Activated T-cell treated with anti-CD3 and anti-CD28 coated beads for 24 hours (primary cell): ENCODE results near the gene THSD7B.
"Not testable (repeated sequence)": the region's sequence is repeated elsewhere in the genome, so short reads cannot be mapped to it uniquely, and the experiment has no call there.

Source experiments
- DNase-seq: peaks from one replicate; pipeline ENCODE4 v3.0.0-alpha.2; 2020; ENCODE audit warnings: low read depth

Gene THSD7B

DNA sequence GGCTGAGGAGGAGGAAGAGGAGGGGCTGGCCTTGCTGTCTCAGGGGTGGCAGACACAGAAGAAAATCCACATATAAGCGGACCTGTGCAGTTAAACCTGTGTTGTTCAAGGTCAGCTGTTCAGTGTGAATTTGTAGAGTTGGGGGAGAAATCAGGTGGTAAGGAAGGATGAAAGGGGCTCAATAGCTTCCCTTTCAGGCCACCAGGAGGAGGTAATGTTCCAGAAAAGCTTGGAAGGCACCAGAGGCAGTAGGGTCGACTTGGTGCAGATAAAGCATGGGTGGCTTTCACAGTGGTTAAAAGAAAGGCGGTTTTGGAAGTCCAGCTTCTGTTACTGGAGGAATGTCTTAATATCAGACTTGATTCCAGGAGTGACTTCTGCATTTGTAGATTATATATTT lies 167.4 kb downstream of the THSD7B start:
- DNase-seq = no peak

DNA sequence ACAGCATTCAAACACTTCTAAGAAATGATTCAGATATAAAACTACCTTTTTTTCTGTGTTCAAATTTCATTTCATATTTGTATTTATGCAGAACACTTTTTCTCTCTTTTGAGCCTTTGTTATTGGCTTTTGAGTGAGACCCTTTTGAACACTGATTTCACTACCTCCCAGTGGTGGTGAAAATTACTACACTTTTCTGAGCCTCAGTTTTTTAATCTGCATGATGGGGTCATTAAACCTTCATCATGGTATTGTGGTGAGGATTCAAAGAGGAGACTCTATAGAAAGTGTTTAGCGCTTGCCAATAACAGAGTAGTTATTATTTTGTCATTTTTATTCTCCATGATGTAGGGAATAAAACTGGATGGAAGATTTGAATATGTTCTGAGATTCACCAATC lies 169.8 kb downstream of the THSD7B start:
- DNase-seq = no peak

DNA sequence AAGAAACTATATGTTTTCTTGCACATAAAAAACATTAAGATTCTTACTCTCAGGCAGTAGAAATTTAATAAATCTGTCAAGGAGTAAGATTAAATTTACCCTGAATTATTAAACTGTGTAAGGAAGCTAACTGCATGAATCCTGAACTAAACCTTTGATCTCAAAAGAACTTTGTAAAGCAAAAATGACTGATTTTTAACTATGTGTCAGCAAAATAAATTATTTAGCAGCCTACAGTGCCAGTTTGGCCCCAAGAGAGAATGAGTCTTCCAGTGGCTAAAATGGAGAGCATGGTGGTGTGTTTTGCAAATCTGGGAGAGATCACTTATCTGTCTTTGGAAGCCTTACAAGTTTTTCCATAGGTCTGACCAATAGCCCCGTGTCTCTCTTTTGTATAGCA lies 190.7 kb downstream of the THSD7B start:
- no peak for DNase-seq

DNA sequence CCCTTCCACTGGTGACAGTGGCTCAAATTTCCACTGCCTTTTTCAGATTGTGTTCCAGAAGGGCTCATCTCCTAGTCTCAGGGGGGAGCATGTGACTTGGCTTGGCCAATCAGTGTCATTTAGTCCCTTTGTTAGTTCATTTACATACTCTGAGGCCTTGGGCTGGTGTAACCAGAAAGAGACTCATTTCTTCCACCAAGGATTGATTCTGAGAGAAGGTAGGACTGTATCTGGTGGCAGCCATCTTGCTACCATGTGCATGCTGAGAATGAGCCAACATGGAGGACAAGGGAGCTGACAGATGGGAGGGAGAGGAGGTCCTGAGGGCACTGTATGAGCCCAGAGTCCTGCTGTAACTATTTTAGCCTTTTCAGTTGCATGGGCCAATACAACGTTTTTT lies 191.7 kb downstream of the THSD7B start:
- no peak for DNase-seq

DNA sequence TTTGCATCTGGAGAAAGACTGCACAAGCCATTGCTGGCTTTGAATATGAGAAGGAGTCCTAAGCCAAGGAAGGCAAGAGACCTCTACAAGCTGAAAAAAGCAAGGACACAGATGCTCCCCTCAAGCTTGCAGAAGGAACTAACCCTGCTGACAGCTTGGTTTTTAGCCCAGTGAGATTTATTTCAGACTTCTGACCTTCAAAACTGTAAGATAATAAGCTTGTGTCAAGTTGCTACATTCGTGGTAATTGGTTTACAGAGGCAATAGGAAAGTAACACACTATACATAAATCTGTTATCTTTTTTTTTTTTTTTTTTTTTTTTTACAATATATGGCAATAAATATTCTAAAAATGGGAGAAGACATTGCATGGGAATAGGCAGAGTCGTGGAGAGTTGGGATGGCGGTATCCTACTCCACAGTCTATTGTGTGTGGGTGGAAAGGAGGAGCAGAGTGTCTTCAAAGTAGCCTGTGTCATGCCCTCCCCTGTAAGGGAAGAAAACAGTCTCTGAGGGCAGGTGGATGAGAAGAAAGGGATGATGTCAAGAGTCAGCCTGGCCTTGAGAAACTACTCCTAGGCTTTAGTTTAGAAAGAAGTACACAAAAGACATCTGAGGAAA lies 196.9 kb downstream of the THSD7B start:
- DNase-seq = no peak

DNA sequence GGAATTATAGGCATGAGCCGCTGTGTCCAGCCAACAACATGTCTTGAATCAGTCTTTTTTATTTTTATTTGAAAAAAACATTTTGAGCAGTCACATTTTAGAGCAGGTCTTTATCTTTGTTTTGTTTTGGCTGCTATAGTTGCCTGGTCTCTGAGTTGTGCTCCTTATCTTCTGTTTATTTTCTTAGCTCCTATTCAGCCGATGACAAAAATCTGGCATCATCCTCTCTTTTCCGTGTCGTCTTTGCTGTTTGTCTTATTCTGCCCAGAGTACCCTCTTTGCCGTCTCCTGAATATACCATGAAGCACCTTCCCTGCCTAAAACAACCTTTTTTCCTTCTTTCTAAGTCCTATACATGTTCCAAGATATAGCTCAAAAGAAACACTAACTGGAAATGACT lies 201.1 kb downstream of the THSD7B start:
- DNase-seq = no peak

DNA sequence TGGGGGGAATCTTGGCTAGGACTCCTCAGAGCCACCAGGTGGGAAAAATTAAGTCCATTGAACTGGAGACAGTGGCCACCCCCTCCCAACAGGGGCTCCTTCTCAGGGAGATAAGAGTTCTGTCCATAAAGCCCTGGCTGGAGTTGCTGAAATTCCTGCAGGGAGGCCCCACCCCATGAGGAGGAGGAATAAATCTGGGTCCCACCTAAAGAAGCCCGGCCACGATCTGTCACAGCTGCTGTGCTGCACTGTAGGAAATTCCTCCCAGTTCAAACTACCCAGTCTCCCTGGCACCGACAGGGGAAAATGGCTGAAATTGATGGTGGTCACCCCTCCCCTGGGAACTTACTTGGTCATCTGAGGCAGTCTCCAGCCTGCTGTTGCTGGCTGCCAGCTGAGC lies 215.0 kb downstream of the THSD7B start:
- DNase-seq = no peak

DNA sequence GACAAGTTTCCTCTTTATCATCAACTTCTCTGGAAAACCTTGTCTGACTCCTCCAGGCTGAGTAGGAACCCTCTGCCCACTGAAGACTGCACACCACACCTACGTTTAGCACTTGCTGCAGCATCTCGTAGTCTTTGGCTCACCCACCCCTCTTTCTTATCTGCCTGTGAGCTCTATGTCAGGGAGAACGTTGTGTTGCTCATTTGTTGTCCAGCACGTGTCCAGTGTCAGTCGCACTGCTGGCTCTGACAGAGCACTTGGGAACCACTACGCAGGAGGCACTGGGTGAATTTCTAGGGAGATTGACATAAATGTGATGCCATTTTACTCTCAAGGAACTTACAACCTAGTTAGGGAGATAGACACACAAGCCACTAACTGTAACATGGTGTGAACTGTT lies 216.3 kb downstream of the THSD7B start:
- DNase-seq = not testable (repeated sequence)

DNA sequence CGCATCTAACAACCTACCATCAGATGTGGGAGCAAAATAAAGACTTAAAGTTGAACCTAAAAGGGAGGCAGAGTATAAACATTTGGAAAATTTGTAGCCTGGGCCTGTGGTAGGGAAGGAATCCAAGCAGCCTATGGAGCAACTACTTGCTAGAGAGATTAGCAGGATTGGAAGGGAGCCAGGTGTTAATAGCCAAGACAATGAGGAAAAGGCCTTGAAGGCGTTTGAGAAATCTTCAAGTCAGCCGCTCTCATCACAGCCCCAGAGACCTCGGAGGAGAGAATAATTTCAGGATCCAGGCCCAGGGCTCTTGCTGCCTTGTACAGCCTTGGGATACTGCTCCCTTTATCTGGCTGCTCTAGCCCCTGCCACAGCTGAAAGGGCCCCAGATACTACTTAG lies 219.7 kb downstream of the THSD7B start:
- DNase-seq = no peak

DNA sequence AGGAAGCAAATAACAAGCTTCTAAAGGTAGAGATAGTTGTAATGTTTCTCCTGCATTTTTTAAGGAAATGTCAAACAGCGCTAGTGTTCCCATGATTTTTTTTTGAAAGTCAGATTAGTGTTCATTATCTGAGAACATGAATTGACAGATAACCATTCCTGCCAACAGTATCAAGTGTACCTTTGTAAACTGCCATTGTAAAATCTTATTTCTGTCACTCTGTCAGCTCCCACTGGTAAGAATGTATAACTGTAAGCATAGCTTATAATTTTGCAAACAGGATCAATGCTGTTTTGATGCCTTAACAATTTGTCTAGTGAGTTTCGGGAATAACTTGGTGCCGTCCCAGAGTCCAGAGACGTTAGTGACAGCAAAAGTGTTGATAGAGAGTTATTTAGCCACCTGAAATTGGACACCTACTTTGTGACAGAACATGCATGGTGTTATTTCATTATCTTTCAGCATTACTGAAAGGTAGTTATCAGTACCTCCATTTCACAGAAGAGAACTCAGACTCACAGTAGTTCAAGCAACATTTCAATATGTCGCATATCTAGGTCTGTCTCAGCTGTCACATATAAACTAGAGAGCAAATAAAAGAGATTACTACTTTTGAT lies 221.4 kb downstream of the THSD7B start:
- no peak for DNase-seq

DNA sequence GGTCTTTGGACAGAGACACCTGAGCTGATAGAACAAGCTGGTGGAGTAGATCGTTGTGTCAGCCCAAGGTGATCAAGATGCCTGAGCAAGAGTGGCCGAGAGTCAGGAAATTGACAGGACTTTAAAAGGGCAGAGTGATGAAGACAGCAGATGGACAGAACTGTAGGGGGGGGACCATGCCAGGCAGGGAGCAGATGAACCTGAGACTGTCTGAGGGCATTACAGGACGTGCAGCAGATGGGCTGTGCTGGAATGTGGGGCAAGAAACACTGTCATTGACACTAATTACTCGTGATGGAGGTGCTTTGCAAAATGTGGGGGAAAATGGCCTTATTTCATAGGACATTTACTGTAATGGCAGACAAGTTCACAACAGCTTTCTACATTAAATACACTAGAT lies 225.0 kb downstream of the THSD7B start:
- no peak for DNase-seq

DNA sequence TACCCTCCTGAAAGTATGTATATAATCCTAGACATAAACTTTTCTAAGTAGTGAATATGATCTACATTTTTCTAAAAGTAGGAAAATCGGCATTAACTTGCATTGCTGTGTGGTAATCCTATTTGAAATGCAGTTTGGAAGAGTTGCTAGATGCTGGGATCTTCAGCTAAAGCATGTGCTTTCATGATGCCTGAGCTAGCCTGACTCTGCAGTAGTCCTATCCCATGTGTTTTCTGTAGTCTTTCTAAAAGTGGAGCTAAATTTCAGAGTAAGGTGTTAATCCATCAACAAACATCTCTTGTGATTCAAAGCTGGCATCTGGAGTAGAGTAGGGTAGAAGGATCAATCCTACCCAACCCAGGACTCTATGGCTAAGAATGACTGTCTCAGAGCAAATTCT lies 229.4 kb downstream of the THSD7B start:
- no peak for DNase-seq

DNA sequence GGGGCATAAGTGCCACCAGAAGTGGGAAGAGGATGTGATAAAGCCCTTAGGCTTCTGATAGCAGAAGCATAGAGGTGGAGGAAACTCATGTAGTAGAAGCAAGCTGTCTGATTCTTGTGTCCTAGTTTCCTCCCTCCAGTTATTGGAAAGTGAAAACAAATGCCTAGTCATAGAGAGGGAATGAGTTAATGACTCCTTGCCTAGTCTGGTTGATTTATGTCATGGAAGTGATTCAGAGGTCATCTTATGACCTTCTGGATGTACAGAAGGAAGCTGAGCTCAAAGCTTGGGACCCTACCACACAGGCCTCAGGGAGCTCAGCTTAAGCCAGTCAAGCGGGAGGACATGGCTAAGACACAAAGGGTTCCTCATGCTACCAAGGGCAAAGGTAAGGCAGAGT lies 232.2 kb downstream of the THSD7B start:
- no peak for DNase-seq

DNA sequence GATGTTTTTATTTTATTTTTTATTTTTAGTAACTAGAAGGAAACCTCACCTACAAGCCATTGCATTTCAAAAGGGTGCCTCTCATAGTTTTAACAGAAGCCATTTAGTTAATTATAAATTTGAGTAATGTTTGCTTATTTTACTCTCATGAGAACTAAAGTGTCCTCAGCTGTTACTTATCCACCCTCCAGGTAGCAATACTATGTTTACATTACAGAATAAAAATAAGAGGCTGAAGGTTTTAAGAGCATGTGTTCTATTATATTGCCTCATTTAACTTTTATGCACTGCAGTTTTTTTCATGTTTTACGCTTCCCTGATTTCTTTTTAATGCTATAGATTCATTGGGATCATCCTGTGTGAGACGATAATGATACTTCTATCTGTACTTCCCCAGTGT lies 235.5 kb downstream of the THSD7B start:
- DNase-seq = no peak

DNA sequence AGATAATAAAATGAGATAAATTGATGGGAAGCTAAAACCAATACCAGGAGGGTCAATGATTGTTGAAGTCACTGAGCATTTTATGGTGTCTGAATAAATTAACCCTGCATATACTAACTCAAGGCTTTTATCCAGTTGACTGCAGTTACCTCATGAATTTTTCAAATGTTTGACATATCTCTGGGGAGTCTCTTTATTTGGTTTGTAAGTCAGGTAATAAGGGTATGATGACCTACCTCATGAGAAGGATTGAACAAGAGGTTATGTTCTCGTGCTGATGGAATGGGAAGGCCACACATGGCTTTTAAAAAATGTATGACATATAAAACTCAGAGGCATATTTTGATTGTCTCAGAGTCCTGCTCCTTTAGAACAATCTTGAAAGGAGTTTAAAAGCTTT lies 237.6 kb downstream of the THSD7B start:
- DNase-seq = no peak

DNA sequence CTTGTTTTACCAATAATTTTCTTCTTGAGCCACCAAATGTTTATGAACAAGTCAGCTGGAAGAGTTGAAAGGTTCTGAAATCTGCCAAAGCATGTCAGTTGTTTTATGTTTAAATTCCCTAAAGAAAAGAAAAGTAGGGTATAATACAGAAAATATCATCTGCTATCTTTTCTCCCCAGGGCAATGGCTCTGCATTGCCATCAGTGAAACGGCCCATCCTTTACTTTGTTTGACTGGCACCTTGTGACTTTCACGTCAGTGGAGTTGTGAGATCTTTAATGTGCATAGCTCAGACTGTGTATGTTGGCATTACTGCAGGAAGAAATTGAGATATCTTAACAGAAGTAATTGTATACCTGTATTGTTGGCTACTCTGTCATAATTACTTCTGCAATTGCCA lies 239.9 kb downstream of the THSD7B start:
- no peak for DNase-seq

DNA sequence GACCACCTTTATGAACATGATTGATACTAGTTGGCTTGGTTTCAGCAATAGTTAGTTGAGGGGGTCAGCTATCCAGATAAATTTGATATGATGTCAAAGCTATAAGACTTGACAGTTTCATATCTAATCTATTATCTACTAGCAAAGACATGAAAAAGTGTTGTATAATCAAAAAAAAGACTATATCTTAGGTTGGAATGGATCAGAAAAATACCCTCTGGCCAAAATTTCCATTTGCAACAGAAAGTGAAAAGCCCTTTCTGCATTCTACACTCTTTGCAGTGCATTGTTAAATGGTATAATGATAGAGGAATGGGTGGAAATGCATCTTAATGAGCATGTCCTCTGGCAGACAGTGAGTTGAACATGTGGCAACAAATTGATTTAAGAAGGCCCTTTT lies 242.6 kb downstream of the THSD7B start:
- no peak for DNase-seq

DNA sequence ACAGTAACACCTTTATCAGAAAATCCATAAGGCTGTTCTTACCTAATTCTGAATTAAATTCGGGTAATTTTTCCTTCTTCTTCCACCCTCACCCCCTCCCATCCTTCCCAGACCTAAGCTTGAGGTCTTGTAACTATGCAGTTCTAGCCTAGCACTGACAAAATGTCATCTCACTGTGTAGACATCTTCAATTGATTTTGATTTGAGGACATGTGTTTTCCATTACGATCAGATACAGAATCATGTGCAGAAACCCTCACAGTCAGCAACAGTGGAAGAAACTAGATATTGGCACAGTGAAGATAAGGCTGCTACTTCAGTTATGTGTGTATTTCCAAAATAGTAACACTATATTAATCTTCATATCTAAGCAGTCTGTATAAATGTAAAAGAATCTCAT lies 244.6 kb downstream of the THSD7B start:
- DNase-seq = no peak

DNA sequence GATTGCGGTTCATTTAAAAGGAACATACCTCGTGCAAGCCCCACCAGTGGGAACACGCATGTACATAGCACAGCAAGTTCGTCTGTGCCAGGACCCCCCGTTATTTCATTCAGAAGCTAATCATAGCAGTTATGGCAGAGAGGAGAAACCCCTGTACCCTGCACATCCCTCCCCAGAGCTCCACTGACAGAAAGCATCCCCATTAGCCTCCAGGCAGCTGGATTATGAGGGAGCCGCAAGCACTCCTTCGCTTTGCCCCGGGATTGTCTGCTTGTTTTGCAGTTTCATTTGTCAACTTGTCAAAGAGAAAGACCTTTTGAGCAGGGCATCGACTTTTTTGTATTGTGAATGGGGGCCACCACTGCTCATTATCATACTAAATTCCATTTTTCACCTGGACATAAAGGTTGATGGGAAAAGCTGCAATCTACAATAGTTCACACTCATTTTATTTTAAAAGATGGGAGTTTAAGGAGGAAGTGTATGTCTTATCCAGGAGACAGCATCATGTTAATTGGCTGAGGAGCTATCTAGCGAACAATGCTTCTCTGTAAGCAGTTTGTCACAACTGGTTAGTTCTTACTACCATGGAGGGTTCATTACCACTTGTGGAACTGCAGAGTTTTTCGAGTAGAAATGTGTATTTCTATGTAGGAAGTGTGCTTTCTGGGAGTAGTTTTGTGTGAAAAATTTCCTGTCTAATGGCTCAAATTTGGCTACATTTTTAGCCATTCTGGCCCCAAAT lies 255.3 kb downstream of the THSD7B start:
- DNase-seq = no peak

DNA sequence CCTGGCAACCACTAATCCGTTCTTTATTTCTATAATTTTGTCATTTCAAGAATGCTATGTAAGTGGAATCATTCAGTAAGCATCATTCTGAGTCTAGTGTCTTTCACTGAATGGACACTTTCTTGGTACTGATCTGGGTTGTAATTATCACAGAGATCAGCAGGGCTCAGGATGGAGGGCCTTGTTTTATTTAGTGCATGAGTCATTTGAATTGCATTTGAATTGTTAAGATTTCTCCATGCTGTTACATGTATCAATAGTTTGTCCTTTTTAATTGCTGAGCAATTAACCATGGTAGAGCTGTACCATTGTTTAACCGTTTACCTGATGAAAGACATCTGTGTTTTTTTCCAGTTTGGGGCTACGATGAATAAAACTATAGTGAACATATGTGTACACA lies 256.4 kb downstream of the THSD7B start:
- DNase-seq = no peak

DNA sequence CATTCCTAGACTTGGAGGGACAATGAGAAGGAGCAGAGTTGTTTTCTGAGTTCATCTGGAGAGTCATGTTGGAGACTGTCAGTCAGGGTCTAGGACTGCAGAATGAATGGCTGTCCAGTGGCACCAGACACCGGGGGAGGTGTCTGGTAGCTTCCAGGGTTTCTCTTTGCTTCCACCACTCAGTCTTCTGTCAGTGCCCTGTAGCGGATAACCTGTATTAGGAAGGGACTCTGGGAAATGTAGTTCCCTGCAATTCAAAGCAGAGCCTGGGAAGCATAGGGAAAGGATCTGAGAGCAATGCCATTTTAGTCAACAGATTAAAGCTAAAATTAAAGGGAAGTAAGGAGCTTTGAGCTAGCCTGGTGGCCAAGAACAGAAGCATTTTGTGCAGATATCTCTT lies 257.9 kb downstream of the THSD7B start:
- no peak for DNase-seq

DNA sequence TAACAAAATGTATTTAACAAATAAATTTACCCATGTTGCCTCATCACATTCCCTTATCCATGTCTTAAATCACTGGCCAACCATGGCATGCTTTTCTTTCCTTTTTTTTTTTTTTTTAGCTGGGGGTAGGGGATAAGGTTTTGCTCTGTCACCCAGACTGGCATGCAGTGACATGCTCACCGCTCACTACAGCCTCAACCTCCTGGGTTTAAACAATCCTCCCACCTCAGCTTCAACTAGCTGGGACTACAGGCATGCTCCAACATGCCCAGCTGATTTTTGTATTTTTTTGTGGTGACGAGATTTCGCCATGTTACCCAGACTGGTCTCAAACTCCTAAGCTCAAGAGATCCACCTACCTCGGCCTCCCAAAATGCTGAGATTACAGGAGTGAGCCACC lies 266.4 kb downstream of the THSD7B start:
- no peak for DNase-seq

DNA sequence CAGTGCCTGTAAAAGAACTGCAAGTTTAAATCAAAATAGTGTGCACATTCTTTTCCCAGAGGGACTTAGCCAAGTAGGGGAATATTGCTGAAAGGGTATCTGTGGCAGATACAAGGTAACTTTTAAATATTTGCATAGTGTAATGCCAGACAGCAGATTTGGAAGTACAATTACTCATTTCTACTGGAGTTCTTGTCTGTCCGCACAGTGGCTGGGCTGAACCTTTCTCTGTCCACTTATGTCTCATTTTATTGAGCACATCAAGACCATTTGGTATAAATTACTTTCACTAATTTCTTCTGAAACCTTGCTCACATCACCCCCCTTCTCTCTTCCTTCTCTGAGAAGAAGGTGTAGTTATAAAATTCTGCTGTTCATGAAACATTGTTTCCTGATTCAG lies 271.3 kb downstream of the THSD7B start:
- no peak for DNase-seq
